Hematopoietic multipotent progenitor cell treated with erythropoietin and hydrocortisone succinate and interleukin-3 and kit ligand, for 4 days (in vitro differentiated cells): Measurements from ENCODE around the gene SLC9A8.
A peak's percentile ranks its signal among the peaks of the same experiment; 100 is the strongest.
"Not testable (repeated sequence)": the region's sequence is repeated elsewhere in the genome, so short reads cannot be mapped to it uniquely, and the experiment has no call there.

Source experiments
- DNase-seq: peaks from one replicate; pipeline ENCODE4 v3.0.0-alpha.2; 2015

Gene SLC9A8, protein sequence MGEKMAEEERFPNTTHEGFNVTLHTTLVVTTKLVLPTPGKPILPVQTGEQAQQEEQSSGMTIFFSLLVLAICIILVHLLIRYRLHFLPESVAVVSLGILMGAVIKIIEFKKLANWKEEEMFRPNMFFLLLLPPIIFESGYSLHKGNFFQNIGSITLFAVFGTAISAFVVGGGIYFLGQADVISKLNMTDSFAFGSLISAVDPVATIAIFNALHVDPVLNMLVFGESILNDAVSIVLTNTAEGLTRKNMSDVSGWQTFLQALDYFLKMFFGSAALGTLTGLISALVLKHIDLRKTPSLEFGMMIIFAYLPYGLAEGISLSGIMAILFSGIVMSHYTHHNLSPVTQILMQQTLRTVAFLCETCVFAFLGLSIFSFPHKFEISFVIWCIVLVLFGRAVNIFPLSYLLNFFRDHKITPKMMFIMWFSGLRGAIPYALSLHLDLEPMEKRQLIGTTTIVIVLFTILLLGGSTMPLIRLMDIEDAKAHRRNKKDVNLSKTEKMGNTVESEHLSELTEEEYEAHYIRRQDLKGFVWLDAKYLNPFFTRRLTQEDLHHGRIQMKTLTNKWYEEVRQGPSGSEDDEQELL

DNA sequence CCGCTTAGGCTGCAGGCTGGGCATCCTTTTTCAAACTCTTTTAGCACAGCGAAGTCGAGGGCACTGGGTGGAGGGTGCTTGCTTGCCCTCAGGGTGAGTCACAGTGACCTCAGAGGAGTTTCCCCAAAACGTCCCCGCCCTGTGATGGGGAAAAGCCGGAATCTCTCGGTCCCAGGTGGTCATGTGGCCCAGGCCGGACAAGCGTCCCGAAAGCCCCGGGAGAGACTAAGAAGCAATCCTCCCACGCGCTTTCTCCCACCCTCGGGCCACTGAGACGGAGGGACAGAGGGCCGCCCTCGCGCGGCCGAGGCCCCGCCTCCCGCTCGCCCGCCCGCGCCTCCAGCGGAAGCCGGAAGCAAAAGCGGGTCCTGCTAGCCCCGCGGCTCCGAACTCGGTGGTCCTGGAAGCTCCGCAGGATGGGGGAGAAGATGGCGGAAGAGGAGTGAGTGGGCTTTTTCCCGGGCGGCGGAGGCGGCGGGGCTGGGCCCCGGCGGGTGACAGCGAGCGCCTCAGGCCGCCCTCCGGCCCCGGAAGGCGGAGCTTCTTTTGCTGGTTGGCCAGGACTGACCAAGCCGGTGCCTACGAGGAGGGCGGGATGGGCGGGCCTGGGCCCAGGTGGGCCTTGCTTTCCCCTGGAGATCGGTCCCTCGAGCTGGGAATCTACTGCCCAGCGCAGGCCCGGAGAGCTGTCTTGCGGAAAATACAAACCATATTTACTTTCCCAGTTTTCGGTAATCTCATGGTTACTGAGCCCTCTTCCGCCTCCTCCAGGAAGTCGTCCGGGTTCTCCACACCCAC is at the start of gene SLC9A8:
Gene SLC9A8, plus strand, starts transcription at position 322 of the 798 bp plus-strand sequence. Its CDS starts 95 bp downstream, at position 417.
- peak; percentile 95 for DNase-seq

DNA sequence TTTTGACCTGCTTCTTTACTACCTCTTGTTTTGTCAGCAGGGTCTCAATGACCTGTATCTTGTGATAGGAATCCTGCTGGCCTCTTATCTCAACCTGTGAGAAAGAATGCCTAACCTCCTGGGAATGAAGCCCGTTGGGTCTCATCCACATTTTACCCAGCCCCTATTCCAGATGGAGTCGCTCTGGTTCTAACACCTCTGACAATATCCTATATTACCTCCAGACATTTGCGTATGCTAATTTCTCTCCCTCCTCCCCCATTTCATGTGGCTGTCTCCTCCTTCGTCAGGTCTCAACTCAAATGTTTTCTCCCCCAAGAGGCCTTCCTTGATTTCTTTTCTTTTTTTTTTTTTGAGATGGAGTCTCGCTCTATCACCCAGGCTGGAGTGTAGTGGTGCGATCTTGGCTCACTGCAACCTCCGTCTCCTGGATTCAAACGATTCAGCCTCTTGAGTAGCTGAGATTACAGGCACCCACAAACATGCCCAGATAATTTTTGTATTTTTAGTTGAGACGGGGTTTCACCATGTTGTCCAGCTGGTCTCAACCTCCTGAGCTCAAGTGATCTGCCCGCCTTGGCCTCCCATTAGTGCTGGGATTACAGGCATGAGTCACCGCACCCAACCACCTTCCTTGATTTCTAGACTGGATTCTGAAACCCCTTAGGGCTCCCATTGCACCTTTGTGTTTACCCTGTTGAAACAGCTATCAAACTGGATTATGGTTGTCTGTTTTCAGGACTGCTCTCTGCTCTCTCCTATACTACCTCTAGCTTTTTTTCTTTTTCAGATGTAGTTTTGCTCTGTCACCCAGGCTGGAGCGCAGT is 49.5 kb upstream of the SLC9A8 start:
- no peak for DNase-seq

DNA sequence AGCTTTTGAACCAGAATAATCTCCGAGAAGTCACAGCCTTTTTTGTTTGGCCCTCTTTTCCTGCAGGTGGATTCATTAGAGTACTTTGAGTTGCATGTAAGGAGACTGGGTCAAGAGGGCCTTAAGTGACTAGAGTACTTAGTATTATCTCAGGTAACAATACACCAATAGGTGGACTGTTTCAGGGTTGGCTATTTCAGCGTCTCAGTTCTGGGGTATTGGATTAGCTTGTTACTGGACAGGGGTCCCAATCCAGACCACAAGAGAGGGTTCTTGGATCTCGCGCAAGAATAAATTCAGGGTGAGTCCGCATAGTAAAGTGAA is 47.3 kb upstream of the SLC9A8 start:
- no peak for DNase-seq

DNA sequence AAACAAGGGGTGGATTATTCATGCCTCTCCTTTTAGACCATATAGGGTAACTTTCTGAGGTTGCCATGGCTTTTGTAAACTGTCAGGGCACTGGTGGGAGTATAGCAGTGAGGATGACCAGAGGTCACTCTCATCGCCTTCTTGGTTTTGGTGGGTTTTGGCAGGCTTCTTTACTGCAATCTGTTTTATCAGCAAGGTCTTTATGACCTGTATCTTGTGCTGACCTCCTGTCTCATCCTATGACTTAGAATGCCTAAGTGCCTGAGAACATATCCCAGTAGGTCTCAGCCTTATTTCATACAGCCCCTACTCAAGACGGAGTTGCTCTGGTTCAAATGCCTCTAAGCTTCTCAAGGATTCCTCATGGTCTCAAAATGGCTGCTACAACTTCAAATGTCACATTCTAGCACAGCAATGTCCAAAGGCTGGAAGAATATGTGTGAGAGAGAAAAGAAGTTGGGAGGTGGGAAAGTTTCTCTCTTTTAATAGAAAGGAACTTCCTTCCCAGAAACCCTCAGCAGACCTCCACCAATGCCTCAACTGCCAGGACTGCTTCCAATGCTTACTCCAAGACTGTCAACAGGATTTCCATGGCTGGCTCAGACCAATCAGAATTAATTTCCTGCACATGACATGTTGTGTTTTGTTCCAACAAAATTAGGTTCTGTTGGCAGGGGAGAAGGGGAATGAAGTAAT is 46.6 kb upstream of the SLC9A8 start:
- DNase-seq: no peak

DNA sequence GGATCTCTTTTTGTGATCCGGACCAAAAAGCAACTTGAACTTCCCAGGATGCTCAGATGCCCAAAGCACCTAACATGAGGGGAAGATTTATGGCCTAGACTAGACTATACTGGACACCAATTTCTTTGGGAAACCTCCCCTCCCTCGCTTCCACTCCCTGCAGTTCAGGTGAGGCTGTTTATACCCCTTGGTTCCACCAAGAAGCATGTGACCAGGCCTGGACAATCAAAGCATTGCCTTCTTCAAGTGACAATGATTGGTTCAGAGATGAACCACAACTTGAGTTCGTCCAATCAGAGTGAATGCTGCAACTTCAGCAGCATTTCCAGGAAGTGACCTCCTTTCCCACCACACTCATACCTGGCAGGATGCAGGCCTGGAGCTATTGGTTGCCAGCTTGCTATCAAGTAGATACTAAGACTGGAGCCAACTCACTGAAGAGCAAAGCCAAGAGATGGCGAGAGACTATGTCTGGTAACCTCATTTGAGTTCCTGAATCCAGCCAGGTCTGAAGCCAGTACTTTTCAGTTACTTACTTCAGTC is 45.6 kb upstream of the SLC9A8 start:
- DNase-seq: no peak

DNA sequence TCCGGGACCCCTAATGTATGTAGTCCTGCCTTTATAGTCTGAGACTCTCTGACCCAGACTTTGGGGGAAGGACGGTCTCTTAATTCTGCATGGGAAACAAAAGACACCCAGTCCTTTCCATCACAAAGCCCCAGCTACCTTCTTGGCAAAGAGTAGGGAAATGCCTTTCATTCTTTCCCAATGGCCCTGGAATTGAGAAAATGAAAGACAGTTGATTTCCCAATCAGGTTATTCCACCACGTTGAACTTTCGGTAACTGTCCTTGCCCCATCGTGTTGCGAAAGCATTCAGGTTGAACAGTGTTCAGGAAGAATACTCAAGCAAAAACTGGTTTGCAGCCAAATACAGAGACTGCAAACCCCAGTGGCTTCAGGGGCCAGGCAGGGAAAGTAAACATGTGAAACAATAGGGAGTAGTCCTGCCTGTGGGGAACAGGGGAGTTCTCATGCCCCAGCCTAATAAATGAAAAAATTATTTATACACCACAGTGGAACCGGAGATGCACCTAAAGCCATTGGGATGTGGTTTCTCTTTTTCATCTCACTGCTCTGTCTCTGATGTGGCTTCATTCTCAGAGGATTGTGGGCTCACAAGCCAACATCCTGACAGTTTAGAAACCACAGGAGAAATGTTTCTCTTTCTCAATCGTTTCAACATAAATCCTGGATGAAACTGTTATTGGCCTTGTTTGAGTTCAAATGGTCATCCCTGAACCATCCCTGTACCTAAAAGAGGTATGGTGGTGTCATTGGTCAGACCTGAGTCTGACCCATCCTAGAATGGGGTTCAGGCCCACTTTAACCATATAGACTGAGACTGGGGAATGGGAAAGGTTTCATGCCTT is 44.2 kb upstream of the SLC9A8 start:
- peak; percentile 74 for DNase-seq

DNA sequence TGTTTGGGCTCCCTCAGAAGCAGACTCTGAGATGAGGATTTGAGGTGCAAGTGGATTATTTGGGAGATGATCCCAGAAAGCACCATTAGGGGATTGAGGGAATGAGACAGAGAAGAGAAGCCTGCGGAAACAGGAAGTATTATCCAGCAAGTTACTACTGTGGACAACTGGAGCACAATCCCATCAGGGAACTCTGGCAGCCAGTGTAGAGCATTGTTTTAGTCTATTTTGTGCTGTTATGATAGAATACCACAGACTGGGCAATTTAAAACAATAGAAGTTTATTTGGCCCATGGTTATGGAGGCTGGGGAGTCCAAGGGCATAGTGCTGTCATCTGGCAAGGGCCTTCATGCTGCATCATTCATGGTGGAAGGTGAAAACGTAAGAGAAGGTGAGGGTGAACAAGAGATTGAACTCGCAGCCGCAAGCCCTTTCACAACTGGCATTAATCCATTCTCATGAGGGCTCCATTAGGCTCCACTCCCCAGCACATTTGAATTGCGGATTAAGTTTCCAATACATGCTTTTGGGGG is 43.5 kb upstream of the SLC9A8 start:
- DNase-seq: no peak

DNA sequence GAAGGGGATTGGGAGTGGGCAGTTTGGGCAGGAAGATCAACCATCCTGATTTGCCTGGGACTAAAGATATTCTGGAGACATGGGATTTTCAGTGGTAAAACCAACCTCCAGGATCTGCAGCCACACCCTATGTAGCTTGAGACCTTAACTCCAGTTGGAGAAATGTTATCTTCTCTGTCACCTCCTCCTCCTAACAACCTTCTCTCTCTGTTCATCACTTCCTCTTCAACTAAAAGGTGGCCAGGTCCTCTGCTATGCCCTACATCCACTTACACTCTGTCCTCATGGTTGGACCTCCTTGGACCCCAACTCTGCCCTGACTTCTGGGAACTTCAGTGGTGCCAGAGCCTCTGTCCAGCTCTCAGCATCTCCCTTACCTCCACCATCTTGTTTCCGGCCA is 42.0 kb upstream of the SLC9A8 start:
- no peak for DNase-seq

DNA sequence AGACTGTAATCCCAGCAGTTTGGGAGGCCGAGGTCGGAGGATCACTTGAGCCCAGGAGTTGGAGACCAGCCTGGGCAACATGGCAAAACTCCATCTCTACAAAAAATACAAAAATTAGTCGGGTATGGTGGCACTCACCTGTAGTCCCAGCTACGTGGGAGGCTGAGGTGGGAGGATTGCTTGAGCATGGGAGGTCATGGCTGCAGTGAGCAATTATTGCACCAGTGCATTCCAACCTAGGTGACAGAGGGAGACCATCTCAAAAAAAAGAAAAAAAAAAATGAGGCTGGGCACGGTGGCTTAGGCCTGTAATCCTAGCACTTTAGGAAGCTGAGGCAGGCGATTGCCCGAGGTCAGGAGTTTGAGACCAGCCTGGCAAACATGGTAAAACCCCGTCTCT is 38.4 kb upstream of the SLC9A8 start:
- DNase-seq: not testable (repeated sequence)

DNA sequence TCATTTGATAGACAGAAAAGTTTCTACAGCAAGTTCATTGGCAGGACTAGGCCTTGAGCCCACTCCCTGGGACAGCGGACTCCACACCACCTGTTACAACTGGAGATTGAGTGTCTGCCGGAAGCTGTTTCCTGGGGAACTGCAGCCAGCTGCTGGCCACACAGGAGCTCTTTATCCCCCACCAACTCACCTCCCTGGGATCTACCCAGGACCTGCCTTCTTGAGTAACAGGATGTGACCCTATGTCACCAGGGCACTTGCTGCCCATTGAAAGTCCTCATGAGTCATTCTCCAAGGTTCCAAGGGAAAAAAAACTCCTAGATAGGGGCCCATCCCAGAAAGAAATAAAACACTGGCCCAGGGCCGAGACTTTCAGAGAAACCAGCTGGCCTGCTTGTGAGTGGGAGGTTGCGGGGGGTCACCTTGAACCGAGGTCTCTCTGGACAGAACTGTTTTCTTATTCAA is 37.4 kb upstream of the SLC9A8 start:
- DNase-seq: no peak

DNA sequence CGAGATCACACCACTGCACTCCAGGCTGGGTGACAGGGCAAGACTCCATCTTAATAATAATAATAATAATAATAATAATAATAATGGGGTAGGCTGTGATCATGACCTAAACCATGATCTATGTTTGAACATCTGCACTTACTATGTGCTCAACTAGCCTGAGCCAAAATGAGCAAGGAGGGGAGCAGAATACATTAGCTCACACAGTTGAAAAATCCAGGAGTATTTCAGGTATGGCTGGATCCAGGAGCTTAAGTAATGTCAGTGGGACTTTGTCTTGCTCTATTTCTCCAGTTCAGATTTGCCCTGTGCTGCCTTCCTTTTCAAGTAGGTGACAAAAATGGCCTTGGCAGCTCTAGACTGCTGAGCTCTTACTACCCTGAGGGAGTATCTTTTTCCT is 32.7 kb upstream of the SLC9A8 start:
- no peak for DNase-seq

DNA sequence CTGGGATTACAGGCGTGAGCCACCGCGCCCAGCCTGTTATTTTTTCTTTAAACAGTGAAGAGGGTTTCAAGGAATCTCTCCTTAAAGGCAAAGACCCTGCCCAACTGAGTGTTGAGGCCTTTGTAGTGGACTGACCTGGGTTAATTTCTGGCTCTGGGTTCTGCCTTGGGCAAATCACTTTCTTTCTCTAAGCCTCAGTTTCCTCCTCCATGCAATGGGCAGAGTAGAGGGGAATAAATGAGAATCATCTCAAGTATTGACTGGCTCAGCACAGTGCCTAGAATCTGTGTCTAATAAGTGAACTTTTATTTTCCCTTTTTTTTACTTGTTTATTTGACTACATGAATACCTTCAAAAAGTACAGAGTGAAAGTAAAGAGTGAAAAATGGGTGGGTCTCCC is 31.0 kb upstream of the SLC9A8 start:
- DNase-seq: no peak

DNA sequence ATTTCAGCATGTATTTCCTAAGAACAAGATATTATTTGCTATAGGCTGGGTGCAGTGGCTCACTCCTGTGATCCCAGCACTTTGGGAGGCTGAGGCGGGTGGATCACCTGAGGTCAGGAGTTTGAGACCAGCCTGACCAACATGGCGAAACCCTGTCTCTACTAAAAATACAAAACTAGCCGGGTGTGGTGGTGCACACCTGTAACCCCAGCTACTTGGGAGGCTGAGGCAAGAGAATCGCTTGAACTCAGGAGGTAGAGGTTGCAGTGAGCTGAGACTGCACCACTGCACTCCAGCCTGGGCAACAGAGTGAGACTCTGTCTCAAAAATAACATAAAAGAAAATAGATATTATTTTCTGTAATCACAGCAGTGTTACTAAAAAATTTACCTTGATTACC is 30.2 kb upstream of the SLC9A8 start:
- DNase-seq: not testable (repeated sequence)

DNA sequence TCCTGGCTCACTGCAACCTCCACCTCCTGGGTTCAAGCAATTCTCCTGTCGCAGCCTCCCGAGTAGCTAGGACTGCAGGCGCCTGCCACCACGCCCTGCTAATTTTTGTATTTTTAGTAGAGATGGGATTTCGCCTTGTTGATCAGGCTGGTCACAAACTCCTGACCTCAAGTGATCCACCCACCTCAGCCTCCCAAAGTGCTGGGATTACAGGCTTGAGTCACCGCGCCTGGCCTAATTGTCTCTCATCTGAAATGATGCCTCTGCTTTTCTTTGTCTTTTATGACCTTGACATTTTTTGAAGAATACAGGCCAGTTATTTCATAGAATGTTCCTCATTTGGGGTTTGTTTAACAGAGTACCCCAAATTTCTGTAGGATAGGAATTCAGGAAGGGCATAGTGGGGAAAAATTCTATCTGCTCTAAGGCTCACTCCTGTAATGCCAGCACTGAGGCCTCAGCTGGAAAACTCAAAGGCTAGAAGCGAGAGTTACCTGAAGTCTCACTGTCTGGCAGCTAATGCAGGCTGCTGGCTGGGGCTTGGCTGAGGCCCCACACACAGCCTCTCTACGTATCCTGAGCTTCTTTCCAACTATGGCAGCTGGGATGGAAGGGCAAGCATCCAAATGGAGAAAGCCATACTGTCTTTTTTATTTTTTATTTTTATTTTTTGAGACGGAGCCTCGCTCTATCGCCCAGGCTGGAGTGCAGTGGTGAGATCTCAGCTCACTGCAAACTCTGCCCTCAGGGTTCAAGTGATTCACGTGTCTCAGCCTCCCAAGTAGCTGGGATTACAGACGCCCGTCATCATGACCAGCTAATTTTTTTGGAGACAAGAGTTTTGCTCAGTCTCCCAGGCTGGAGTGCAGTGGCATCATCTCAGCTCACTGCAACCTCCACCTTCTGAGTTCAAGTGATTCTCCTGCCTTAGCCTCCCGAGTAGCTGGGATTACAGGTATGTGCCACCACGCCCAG is 29.3 kb upstream of the SLC9A8 start:
- not testable (repeated sequence) for DNase-seq

DNA sequence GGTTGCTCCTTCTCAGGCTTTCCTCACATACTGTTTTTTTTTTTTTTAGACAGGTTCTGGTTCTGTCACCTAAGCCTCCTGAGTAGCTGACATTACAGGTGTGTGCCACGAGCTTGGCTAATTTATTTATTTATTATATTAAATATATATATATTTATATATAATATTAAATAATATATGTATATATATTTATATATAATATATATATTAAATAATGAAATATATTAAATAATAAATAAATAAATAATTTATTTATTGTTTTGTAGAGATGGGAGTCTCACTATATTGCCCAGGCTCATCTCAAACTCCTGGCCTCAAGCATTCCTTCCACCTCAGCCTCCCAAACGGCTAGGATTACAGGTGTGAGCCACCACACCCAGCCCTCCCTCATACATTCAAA is 28.3 kb upstream of the SLC9A8 start:
- DNase-seq: no peak

DNA sequence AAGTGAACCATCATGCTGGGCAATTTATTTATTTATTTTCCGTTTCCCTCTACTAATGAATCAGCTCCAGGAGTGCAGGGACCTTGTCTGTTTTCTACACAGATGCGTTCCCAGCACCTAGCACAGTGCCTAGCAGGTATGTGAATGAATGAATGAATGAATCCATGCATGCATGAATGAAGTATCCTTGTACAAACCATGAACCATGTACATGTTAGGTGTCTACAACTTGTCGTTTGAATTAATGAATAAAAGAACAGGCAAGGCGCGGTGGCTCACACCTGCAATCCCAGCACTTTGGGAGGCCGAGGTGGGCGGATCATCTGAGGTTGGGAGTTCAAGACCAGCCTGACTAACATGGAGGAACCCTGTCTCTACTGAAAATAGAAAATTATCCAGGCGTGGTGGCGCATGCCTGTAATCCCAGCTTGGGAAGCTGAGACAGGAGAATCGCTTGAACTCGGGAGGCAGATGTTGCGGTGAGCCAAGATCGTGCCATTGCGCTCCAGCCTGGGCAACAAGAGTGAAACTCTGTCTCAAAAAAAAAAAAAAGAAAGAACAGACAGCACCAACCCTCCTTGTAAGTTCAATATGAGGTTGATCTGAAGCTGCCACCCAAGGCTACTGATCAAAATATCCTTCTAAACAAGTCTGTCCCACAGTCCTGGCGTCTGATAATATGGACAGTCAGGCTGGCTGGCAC is 27.3 kb upstream of the SLC9A8 start:
- DNase-seq: no peak

DNA sequence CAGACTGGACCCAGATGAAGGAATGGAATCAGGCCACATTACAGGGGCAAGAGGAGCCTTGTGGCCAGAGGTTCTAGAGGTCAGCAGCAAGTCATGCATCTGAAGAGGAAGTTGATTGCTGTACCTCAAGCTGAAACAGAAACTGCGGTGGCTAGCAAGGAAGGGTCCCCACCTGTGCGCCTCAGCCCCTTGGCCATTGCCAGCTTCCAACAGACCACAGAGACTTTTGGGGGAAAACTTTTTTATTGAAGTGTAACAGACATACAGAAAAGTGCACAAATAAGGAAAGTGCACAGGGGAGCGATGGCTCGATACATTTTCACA is 26.8 kb upstream of the SLC9A8 start:
- peak; percentile 48 for DNase-seq

DNA sequence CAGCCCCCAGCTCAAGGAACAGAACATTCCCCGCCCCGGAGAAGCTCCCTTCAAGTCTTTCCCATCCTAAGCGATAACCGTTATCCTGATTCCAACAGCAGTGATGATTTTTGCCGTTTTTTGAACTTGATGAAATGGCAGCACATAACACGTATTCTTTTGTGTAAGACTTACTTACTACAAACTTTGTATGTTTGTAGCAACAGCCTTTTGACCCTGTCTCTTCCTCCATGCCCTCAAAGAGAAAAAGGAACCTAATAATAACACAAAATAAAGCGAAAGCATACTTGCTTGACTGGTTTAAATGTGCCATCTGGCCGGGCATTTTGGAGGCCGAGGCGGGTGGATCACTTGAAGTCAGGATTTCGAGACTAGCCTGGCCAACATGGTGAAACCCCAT is 26.4 kb upstream of the SLC9A8 start:
- DNase-seq: no peak
